Body of pancreas (tissue), 4 donors: ENCODE results near the gene BAAT.

Experiments used
- CTCF ChIP-seq, 7 experiments: fragments of 450-650 bp in 4 of 7; fragments of 200-600 bp in 3 of 7; sonication (generic) in 3 of 7; IDR thresholded peaks; one replicate each; pipeline ENCODE4 v1.5.1; 2016 to 2019; ENCODE audit warnings: antibody characterized with exemption in 7 of 7
- POLR2A ChIP-seq, 3 donors: fragments of 450-650 bp; IDR thresholded peaks; one replicate each; pipeline ENCODE4 v1.6.1; 2016; ENCODE audit warnings: antibody characterized with exemption in 3 of 3, mild to moderate bottlenecking in 2 of 3

- TF ChIP-seq CTCF (IDR thresholded peaks at IDR 0.05) = no peak
- TF ChIP-seq POLR2A (IDR thresholded peaks at IDR 0.05) = no peak
These were observed 58.3 kb downstream of the BAAT start for GRCh38 chr9:101326501-101326900.
